RWPE2 (cell line): ENCODE measurements around the gene GNPAT.
"Not testable (repeated sequence)": the region's sequence is repeated elsewhere in the genome, so short reads cannot be mapped to it uniquely, and the experiment has no call there.

Source experiments
- ATAC-seq: fragments of 200-7000 bp; cut with Tn5 transposase; 3 replicates; pipeline ENCODE4 v1.9.1; 2021; ENCODE audit warnings: low read depth
- DNase-seq: peaks from one replicate; pipeline ENCODE4 v3.0.0-alpha.2; 2020; ENCODE audit warnings: low spot score
- H3K27ac ChIP-seq: fragments of 450-650 bp; 2 replicates; pipeline ENCODE4 v1.5.1; 2017; ENCODE audit warnings: mild to moderate bottlenecking; ENCODE audit not compliant: poor library complexity, severe bottlenecking
- H3K27me3 ChIP-seq: fragments of 250-450 bp; sonication (Bioruptor Pico); 2 replicates; pipeline ENCODE4 v1.5.1; 2021; ENCODE audit warnings: mild to moderate bottlenecking, moderate library complexity; ENCODE audit not compliant: insufficient read depth, poor library complexity, severe bottlenecking
- H3K36me3 ChIP-seq: fragments of 250-450 bp; sonication (Bioruptor Pico); 2 replicates; pipeline ENCODE4 v1.5.1; 2020; ENCODE audit warnings: low read depth, mild to moderate bottlenecking, moderate library complexity
- H3K4me1 ChIP-seq: fragments of 250-450 bp; sonication (Bioruptor Pico); 2 replicates; pipeline ENCODE4 v1.5.1; 2021; ENCODE audit warnings: mild to moderate bottlenecking, moderate library complexity; ENCODE audit not compliant: insufficient read depth, poor library complexity, severe bottlenecking
- H3K4me3 ChIP-seq: fragments of 250-450 bp; sonication (Bioruptor Pico); 2 replicates; pipeline ENCODE4 v1.5.1; 2021; ENCODE audit warnings: mild to moderate bottlenecking, moderate library complexity; ENCODE audit not compliant: severe bottlenecking
- H3K9me3 ChIP-seq: fragments of 250-450 bp; sonication (Bioruptor Pico); 2 replicates; pipeline ENCODE4 v1.5.1; 2021; ENCODE audit warnings: mild to moderate bottlenecking, moderate library complexity; ENCODE audit not compliant: severe bottlenecking
- TF ChIP-seq, protein P1 (sequence below): fragments of 450-650 bp; IDR thresholded peaks from one replicate; pipeline ENCODE4 v1.5.1; 2017; ENCODE audit warnings: mild to moderate bottlenecking, moderate library complexity; ENCODE audit not compliant: poor library complexity, severe bottlenecking

GNPAT gene

DNA sequence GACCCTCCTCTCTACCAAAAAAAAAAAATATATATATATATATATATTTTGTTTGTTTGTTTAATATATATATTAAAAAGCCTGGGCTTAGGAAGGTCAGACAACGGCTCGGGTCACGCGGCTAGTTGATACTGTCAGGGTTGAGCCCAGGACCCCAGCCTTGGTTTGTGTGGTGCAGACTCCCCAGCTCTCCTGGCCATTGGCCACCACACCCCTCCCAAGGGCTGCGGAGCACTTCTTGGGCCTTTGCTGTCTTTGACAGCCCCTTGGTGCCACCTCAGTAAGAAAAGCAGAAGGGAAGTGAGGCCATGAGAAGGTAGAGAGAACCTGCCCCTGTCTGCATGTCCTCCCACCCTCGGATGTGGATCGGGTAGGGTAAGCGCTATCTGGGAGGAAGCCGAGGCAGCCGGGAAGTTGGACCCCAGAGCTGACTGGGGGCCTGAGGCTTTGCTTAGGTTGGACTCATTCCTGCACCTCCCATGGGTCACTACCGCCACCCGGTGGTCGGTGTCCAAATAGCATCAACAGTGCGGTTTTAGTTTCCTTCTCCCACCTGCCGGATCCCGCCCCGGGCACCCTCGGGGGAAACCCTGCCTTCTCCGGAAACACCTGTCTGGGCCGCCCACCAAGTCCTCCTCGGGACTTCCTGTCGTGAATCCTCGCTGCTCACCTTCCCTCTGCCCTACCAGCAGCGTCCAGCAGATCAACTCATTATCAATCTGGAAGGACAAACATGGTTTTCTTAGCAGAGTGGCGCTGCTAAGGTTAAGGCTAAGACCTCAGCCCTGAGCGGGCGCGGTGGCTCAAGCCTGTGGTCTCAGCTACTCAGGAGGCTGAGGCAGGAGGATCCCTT, 29.8 kb upstream of the GNPAT start:
- TF ChIP-seq, protein P1, sequence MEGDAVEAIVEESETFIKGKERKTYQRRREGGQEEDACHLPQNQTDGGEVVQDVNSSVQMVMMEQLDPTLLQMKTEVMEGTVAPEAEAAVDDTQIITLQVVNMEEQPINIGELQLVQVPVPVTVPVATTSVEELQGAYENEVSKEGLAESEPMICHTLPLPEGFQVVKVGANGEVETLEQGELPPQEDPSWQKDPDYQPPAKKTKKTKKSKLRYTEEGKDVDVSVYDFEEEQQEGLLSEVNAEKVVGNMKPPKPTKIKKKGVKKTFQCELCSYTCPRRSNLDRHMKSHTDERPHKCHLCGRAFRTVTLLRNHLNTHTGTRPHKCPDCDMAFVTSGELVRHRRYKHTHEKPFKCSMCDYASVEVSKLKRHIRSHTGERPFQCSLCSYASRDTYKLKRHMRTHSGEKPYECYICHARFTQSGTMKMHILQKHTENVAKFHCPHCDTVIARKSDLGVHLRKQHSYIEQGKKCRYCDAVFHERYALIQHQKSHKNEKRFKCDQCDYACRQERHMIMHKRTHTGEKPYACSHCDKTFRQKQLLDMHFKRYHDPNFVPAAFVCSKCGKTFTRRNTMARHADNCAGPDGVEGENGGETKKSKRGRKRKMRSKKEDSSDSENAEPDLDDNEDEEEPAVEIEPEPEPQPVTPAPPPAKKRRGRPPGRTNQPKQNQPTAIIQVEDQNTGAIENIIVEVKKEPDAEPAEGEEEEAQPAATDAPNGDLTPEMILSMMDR, result peak; percentile 72
- Histone ChIP-seq H3K27ac (no peak overlapping the region), H3K4me1 (no peaks in the 10 kb centered on the region), H3K36me3 (no peaks in the 10 kb centered on the region), H3K4me3 (peak overlapping the region; percentile 14), H3K9me3 (no peaks in the 10 kb centered on the region), H3K27me3 (no peaks in the 10 kb centered on the region)
- no peak for DNase-seq
- ATAC-seq, result peak; percentile 68

DNA sequence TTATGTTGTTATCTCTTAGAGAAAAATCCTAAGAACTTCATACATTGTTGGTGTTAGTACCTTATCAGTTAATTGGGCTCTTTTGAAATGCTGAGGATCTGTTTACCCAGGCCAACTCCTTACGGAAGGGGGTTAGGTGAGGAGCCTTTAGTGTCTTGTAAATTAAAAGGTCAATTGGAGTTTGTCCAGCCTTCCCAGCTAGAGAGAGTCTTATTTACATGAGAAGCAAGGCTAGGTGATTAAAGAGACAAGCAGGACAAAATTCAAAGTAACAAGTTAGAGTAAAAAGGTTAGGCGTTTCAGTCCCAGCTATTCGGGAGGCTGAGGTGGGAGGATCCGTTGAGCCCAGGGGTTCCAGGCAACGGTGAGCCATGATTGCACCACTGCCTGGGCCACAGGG, 28.7 kb upstream of the GNPAT start:
- not testable (repeated sequence) for H3K9me3 ChIP-seq, H3K27me3 ChIP-seq, ATAC-seq, H3K4me1 ChIP-seq, DNase-seq, H3K36me3 ChIP-seq, H3K27ac ChIP-seq, H3K4me3 ChIP-seq

DNA sequence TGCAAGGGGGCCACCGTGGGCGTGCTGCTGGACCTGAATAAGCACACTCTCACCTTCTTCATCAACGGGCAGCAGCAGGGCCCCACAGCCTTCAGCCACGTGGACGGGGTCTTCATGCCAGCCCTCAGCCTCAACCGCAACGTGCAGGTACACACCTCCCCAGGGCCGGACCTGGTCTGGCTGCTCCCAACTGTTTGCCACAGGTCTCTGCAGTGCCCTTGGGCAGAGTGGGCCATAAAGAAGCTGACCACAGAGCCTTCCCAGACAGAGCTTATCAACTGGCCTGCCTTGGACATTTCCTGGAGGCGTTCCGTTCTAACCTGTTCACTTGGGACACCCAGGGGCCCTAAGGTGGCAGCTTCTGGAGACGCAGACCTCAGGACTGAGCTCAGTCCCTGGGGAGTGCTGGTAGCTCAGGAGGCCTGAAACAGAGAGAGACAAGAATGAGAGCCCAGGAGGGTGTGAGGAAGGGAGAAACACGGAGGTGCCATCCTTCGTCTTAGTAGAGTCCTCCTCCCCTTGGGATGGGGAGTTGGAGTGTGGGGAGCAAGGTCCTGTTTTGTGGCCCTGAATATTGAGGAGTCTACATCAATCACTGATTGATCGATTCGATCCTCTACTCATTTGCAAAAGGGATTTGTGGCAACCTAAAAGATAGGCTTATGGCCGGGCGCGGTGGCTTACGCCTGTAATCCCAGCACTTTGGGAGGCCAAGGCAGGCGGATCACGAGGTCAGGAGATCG, 27.0 kb upstream of the GNPAT start:
- Histone ChIP-seq H3K36me3 (no peaks in the 10 kb centered on the region), H3K27me3 (no peaks in the 10 kb centered on the region), H3K9me3 (no peaks in the 10 kb centered on the region), H3K27ac (no peak overlapping the region), H3K4me1 (no peaks in the 10 kb centered on the region), H3K4me3 (no peak overlapping the region)
- ATAC-seq (no peak), DNase-seq (no peak)
- TF ChIP-seq, protein P1, result no peak

DNA sequence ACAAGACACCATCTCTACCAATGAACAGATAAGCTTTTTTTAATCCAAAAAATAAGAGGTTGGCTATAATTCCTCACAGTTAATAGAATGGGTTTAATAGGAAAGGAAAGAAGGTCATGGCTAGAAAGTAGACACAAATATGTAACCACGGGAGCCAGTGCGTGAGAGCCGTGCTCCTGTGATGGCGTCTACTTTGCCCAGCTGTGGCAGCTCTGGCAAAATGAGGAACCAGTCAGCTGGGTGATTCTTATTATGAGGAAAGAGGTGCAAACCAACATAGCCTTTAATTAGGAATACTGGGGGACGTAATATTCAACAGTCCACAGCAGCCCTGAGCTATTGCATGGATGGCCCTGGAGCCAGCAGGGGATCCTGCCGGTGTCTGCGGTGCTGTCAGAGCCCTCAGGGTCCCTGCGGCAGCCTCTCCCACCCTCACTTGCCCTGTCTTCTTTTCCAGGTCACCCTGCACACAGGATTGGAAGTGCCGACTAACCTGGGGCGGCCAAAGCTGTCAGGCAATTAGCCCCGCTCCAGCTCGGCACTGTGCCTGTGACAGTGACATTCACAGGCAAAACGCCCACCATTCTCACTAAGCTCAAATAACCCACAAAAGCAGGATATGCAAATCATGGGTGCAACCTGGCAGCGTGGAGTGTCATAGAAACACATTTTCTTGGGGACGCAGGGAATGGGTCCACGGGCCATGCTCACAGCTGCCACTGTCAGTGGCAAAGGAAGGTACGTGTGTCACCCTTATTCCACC, 25.9 kb upstream of the GNPAT start:
- no peak for DNase-seq
- no peak overlapping the region for H3K27ac ChIP-seq
- no peaks in the 10 kb centered on the region for H3K27me3 ChIP-seq
- H3K9me3 ChIP-seq, result no peaks in the 10 kb centered on the region
- H3K36me3 ChIP-seq, result no peaks in the 10 kb centered on the region
- H3K4me3 ChIP-seq, result no peak overlapping the region
- no peak for ATAC-seq
- H3K4me1 ChIP-seq, result no peaks in the 10 kb centered on the region
- TF ChIP-seq, protein P1, result no peak

DNA sequence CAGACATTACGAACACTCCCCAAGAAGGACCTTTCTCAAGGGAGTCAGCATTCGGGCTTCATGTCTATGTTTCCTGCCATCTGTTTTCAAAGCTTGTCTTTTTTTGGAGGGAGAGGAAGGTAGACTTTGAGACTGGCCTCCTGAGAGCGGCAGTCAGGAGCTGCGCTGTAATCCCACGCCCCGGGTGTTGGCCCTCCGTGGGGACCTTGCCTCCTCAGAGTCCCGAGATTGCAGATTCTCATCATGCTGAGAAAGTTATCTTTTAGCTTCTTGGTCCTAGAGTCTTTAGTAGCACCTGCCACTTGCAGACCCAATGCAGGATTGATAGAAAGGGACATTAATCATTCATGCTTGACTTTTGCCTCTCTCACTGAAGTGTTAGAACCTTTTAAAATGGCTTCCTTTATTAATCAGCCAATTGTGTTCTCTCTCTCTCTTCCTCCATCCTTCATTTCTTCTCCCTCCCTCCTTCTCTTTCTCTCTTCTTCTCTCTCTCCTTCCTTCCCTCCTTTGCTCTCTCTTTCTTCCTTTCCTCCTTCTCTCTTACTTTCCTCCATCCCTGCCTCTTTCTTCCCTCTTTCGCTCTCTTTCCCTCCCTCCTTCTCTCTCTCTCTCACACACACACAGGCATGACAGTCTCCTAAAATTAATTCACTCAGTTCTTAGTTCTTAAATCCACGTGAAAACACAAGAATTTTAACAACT, 25.2 kb upstream of the GNPAT start:
- no peaks in the 10 kb centered on the region for H3K27me3 ChIP-seq

More for the DNA sequence above, 25.2 kb upstream of the GNPAT start:
- TF ChIP-seq, protein P1, result no peak
- no peak for ATAC-seq
- no peaks in the 10 kb centered on the region for H3K9me3 ChIP-seq
- no peak overlapping the region for H3K4me3 ChIP-seq
- H3K27ac ChIP-seq, result no peak overlapping the region
- no peaks in the 10 kb centered on the region for H3K36me3 ChIP-seq
- DNase-seq, result no peak
- no peaks in the 10 kb centered on the region for H3K4me1 ChIP-seq
